GM21576 (cell line): ENCODE data around the gene RNU1-2.
A peak's percentile ranks its signal among the peaks of the same experiment; 100 is the strongest.
"Not testable (repeated sequence)": the region's sequence is repeated elsewhere in the genome, so short reads cannot be mapped to it uniquely, and the experiment has no call there.

Source experiments
- ATAC-seq: cut with Tn5 transposase; IDR thresholded peaks from one replicate; pipeline ENCODE4 v1.9.1; 2021; ENCODE audit warnings: mild to moderate bottlenecking, moderate library complexity; ENCODE audit not compliant: unreplicated experiment

The RNU1-2 gene

GRCh38 chr1:16895598-16896315 lies at the start of gene RNU1-2:
TSS of gene RNU1-2 (plus strand) at chr1:16895980.
- ATAC-seq, result peak; percentile 98

- ATAC-seq, result not testable (repeated sequence)
Measured at GRCh38 chr1:16856201-16856600, 39.6 kb upstream of the RNU1-2 start.

GRCh38 chr1:16859167-16860041 lies 36.4 kb upstream of the RNU1-2 start:
- ATAC-seq, result not testable (repeated sequence)

- not testable (repeated sequence) for ATAC-seq
Measured at GRCh38 chr1:16860048-16860447, 35.7 kb upstream of the RNU1-2 start.

GRCh38 chr1:16861832-16862245 lies 33.9 kb upstream of the RNU1-2 start:
- not testable (repeated sequence) for ATAC-seq

GRCh38 chr1:16862415-16862814 lies 33.4 kb upstream of the RNU1-2 start:
- not testable (repeated sequence) for ATAC-seq

GRCh38 chr1:16863024-16863423 lies 32.8 kb upstream of the RNU1-2 start:
- peak; percentile 75 for ATAC-seq

- ATAC-seq, result not testable (repeated sequence)
Measured at GRCh38 chr1:16866926-16867707, 28.7 kb upstream of the RNU1-2 start.

GRCh38 chr1:16868787-16869186 lies 27.0 kb upstream of the RNU1-2 start:
- ATAC-seq, result not testable (repeated sequence)

- not testable (repeated sequence) for ATAC-seq
Measured at GRCh38 chr1:16869996-16870395, 25.8 kb upstream of the RNU1-2 start.

GRCh38 chr1:16871171-16871570 lies 24.6 kb upstream of the RNU1-2 start:
- not testable (repeated sequence) for ATAC-seq

GRCh38 chr1:16872152-16873075 lies 23.4 kb upstream of the RNU1-2 start:
- not testable (repeated sequence) for ATAC-seq

GRCh38 chr1:16873076-16873879 lies 22.5 kb upstream of the RNU1-2 start:
- not testable (repeated sequence) for ATAC-seq

GRCh38 chr1:16874968-16875765 lies 20.6 kb upstream of the RNU1-2 start:
- ATAC-seq, result not testable (repeated sequence)

GRCh38 chr1:16881742-16882141 lies 14.0 kb upstream of the RNU1-2 start:
- ATAC-seq, result not testable (repeated sequence)

- no peak for ATAC-seq
Measured at GRCh38 chr1:16882986-16883385, 12.8 kb upstream of the RNU1-2 start.

GRCh38 chr1:16884487-16884886 lies 11.3 kb upstream of the RNU1-2 start:
- not testable (repeated sequence) for ATAC-seq
